AG08396 (cell line): ENCODE data around the gene ZNF566.

Source experiments
- DNase-seq: peaks from one replicate; pipeline ENCODE4 v3.0.0; 2012; ENCODE audit warnings: low spot score, mixed read lengths

The ZNF566 gene

GRCh38 chr19:36441339-36441738 is 48.0 kb downstream of the ZNF566 start:
- DNase-seq, result no peak

GRCh38 chr19:36436531-36436930 is 52.8 kb downstream of the ZNF566 start:
- DNase-seq, result no peak

GRCh38 chr19:36423925-36424324 is 65.4 kb downstream of the ZNF566 start:
- DNase-seq, result no peak

GRCh38 chr19:36421749-36422481 is 67.4 kb downstream of the ZNF566 start:
- DNase-seq, result no peak

- DNase-seq, result peak; percentile 41
Observed at GRCh38 chr19:36420961-36421748, 68.2 kb downstream of the ZNF566 start.

GRCh38 chr19:36418287-36419001 is 70.9 kb downstream of the ZNF566 start, which contains the start of gene ZFP82:
ZFP82 (minus strand) TSS chr19:36418644; CDS start chr19:36409789, 8,855 bp downstream.
- peak; percentile 96 for DNase-seq

GRCh38 chr19:36417752-36418286 is 71.5 kb downstream of the ZNF566 start:
- DNase-seq, result no peak

- DNase-seq, result no peak
Observed at GRCh38 chr19:36409841-36410240, 79.5 kb downstream of the ZNF566 start.

GRCh38 chr19:36408101-36408500 is 81.3 kb downstream of the ZNF566 start:
- DNase-seq, result no peak

- no peak for DNase-seq
Observed at GRCh38 chr19:36404498-36404897, 84.9 kb downstream of the ZNF566 start.

GRCh38 chr19:36401475-36401874 is 87.9 kb downstream of the ZNF566 start:
- DNase-seq, result no peak

- no peak for DNase-seq
Observed at GRCh38 chr19:36398571-36398970, 90.8 kb downstream of the ZNF566 start.
